Skin of body (tissue), 2 donors: ENCODE measurements around the gene PATE4. TPM values are rescaled to one million over a fixed set of nuclear protein-coding genes. Genes with fewer than 3 reads are reported as not detected.

Experiments used
- DNase-seq: peaks from one replicate; lab custom pipeline; 2025; lab: John Stamatoyannopoulos, UW
- total RNA-seq: library from RNA; depleted of rRNA; stranded (reverse); fragments of >200 nt; gene quantifications from one replicate; pipeline ENCODE4 v1.2.3, GENCODE V29; 2014

The PATE4 gene
- total RNA-seq, 1 donor from 2014 or later = not detected

DNA sequence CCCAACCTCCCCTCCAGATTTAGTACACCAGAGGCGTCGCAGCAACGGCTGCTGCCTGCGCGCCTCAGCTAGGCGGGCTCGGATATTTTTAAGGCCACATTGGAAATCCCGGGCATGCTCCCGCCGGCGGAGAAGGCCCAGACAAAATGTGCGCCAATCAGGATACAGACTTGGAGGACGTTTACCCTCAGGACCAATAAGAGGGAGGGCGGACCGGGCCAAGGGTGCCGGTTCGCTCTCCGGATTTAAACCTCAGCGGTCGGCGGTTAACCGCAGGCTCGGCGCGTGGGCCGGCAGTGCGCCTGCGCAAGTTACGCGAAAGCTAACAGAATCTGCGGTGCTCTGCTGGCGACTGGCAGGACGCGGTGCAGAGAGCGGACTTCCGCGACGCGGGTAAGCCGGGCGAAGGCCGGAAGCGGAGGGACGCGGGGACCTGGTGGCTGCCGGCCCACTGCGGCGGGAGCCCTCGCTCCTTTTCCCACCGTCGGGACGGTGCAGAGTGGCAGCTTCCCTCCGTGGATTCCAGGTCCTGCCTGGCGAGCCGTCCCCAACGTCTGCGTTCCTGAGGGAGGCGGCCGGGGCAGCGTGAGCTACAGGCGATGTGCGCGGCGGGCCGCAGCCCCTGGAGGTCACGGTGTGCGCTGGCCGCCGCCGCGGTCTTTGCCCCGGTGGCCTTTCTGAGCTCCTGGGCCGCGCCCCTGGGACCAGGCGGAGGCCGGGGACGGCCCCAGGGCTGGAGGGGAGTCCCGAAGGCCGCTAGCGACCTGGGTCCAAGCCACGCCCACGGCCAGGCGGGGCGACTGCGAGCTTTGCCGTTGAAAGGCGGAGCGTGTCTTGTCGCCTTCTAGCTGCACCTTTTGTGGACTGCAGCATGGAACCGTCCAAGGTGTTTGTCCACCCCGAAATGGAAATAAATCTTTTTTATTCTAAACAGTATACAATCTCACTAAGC is 54.5 kb downstream of the PATE4 start, which contains the start of gene HYLS1:
Gene HYLS1, plus strand, starts transcription at position 296 of the 952 bp plus-strand sequence. CDS start 11,701 bp downstream, outside the sequence.
- DNase-seq = peak; percentile 94

Other genes with a start within 250 kb of the PATE4 start
- gene STT3A, start 240.5 kb upstream of the PATE4 start, total RNA-seq = 89.4 TPM
- gene CHEK1, start 208.2 kb upstream of the PATE4 start, total RNA-seq = 16.6 TPM
- not detected for gene ACRV1, start 152.5 kb upstream of the PATE4 start, total RNA-seq
- not detected for gene PATE1, start 87.0 kb upstream of the PATE4 start, total RNA-seq
- gene PATE2, start 54.5 kb upstream of the PATE4 start, total RNA-seq = not detected
- gene PATE3, start 45.2 kb upstream of the PATE4 start, total RNA-seq = not detected
- 4.2 TPM for gene HYLS1, start 54.4 kb downstream of the PATE4 start, total RNA-seq
- gene PUS3, start 69.9 kb downstream of the PATE4 start, total RNA-seq = 7.8 TPM
- 0.20 TPM for gene DDX25, start 71.2 kb downstream of the PATE4 start, total RNA-seq
- 0.39 TPM for gene VSIG10L2, start 112.7 kb downstream of the PATE4 start, total RNA-seq
- gene CDON, start 229.6 kb downstream of the PATE4 start, total RNA-seq = 71.8 TPM